SK-N-DZ (cell line): ENCODE measurements around the gene PGGHG.

Source experiments
- DNase-seq: peaks from one replicate; pipeline ENCODE4 v3.0.0-alpha.2; 2015; ENCODE audit warnings: low spot score

PGGHG gene

GRCh38 chr11:269146-269890 lies 19.6 kb upstream of the PGGHG start:
- DNase-seq: no peak

GRCh38 chr11:270451-271318 lies 18.2 kb upstream of the PGGHG start:
- DNase-seq: no peak

GRCh38 chr11:271319-271715 lies 17.6 kb upstream of the PGGHG start:
- DNase-seq: no peak

- DNase-seq: no peak
Observed at GRCh38 chr11:272195-272930, 16.6 kb upstream of the PGGHG start.

GRCh38 chr11:272931-273198 lies 16.1 kb upstream of the PGGHG start:
- DNase-seq: no peak

GRCh38 chr11:276219-276618 lies 12.7 kb upstream of the PGGHG start:
- DNase-seq: no peak

GRCh38 chr11:278001-278951 lies 10.7 kb upstream of the PGGHG start, which contains the start of gene NLRP6:
NLRP6 (plus strand) TSS chr11:278407; CDS start chr11:278570, 163 bp downstream.
- no peak for DNase-seq

- DNase-seq: no peak
Observed at GRCh38 chr11:279040-279965, 9.6 kb upstream of the PGGHG start.

GRCh38 chr11:279966-280705 lies 8.8 kb upstream of the PGGHG start:
- no peak for DNase-seq

GRCh38 chr11:280706-281485 lies 8.0 kb upstream of the PGGHG start:
- no peak for DNase-seq

- no peak for DNase-seq
Observed at GRCh38 chr11:281486-282161, 7.3 kb upstream of the PGGHG start.

- no peak for DNase-seq
Observed at GRCh38 chr11:282171-282570, 6.8 kb upstream of the PGGHG start.

GRCh38 chr11:282630-283360 lies 6.1 kb upstream of the PGGHG start:
- no peak for DNase-seq

- no peak for DNase-seq
Observed at GRCh38 chr11:283405-284104, 5.4 kb upstream of the PGGHG start.

GRCh38 chr11:284105-285020 lies 4.6 kb upstream of the PGGHG start:
- DNase-seq: no peak
